MG63 (cell line): Measurements from ENCODE around the gene AGMO. TPM values are rescaled to one million over a fixed set of nuclear protein-coding genes. Genes with fewer than 3 reads are reported as not detected.

Source experiments
- DNase-seq: peaks from one replicate; pipeline ENCODE4 v3.0.0-alpha.2; 2020
- H3K27me3 ChIP-seq: fragments of 250-450 bp; sonication (Bioruptor Pico); 2 replicates; pipeline ENCODE4 v1.5.1; 2020; ENCODE audit warnings: mild to moderate bottlenecking, moderate library complexity
- H3K36me3 ChIP-seq: fragments of 250-450 bp; sonication (Bioruptor Pico); 2 replicates; pipeline ENCODE4 v1.5.1; 2020; ENCODE audit warnings: mild to moderate bottlenecking, moderate library complexity
- H3K4me3 ChIP-seq: fragments of 250-450 bp; sonication (Bioruptor Pico); 2 replicates; pipeline ENCODE4 v1.5.1; 2020; ENCODE audit warnings: mild to moderate bottlenecking, moderate library complexity
- H3K9me3 ChIP-seq: fragments of 250-450 bp; sonication (Bioruptor Pico); 2 replicates; pipeline ENCODE4 v1.5.1; 2020; ENCODE audit warnings: mild to moderate bottlenecking, moderate library complexity
- total RNA-seq: library from RNA; depleted of rRNA; stranded (reverse); fragments of >200 nt; shearing (Covaris generic); gene quantifications from 2 replicates; pipeline ENCODE4 v1.2.3, GENCODE V29; 2014; ENCODE audit warnings: low replicate concordance; rRNA removed

Gene AGMO
- not detected in 2 replicates for total RNA-seq

DNA sequence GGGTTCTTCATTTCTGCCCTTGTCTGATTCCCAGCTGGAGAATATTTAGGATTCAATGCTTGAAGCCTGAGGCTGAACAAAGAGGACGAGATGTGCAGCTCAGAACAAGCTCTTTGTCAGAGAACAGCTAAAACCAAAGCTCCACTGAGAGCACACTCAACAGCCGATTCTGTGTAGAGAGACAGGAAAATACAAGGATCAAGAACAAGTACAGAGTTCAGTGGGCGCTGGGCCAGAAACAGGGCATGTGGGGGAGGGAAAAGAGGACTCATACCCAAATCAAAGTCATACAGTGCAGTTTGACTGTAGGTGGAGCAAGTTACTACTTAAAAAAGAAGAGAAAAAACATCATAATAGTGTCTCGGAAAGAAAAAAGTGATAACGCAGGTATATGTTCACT lies at the start of gene AGMO:
Gene AGMO (minus strand): TSS at position 181 of the 400 bp plus-strand sequence.
- H3K36me3 ChIP-seq = no peaks in the 10 kb centered on the region
- no peak within 1 kb of the TSS for H3K4me3 ChIP-seq
- H3K27me3 ChIP-seq = no peaks in the 10 kb centered on the region
- no peaks in the 10 kb centered on the region for H3K9me3 ChIP-seq
- no peak for DNase-seq

- no peaks in the 10 kb centered on the region for H3K36me3 ChIP-seq
- no peaks in the 10 kb centered on the region for H3K9me3 ChIP-seq
- no peak for DNase-seq
- H3K27me3 ChIP-seq = no peaks in the 10 kb centered on the region
- no peak overlapping the region for H3K4me3 ChIP-seq
Observed at GRCh38 chr7:15610503-15610902, 48.7 kb upstream of the AGMO start.

GRCh38 chr7:15609287-15609686 lies 47.5 kb upstream of the AGMO start:
- DNase-seq = no peak
- Histone ChIP-seq H3K27me3 (no peaks in the 10 kb centered on the region), H3K4me3 (no peak overlapping the region), H3K36me3 (no peaks in the 10 kb centered on the region), H3K9me3 (no peaks in the 10 kb centered on the region)

- Histone ChIP-seq H3K4me3 (no peak overlapping the region), H3K9me3 (no peaks in the 10 kb centered on the region), H3K27me3 (no peaks in the 10 kb centered on the region), H3K36me3 (no peaks in the 10 kb centered on the region)
- DNase-seq = no peak
Observed at GRCh38 chr7:15607529-15608210, 45.9 kb upstream of the AGMO start.

DNA sequence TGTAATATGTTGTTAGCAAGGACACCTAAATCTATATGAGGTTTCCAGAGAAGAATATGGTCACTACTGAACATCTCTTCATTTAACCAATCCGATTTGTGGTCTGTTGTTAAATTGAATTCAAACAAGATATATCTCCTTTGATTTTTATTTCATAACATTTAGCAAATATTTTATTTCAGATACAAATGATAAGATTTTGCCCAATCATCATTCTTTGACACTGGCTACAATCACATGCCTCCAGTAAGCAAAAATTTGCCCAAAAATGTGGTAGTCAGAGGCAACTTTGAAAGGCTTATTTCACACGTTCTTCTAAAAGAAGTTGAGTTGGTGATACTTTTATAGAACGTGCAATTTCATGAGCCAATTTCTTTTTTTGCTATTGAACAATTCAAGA lies 44.7 kb upstream of the AGMO start:
- H3K9me3 ChIP-seq = no peaks in the 10 kb centered on the region
- no peak for DNase-seq

DNA sequence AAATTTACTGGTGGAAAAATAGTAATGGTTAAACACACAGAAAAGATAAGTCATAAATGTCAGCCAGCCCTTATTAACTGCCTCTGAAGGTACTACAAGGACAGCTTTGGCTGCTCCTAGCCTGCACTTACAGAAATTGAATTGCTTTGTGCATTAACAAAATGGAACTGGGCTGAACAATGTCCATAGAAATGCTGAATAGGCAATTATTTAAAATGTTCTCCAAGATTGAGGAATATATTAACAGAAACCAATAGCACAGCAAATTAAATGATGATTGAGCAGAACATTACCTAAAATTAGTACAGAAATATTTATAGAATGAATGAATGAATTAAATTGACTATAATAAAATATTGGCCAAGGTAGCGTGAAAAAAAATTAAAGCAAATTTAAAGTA lies 42.4 kb upstream of the AGMO start:
- H3K36me3 ChIP-seq = no peaks in the 10 kb centered on the region
- DNase-seq = no peak
- H3K4me3 ChIP-seq = no peak overlapping the region
- H3K27me3 ChIP-seq = no peaks in the 10 kb centered on the region
- H3K9me3 ChIP-seq = no peaks in the 10 kb centered on the region

More for the DNA sequence above, 44.7 kb upstream of the AGMO start:
- Histone ChIP-seq H3K27me3 (no peaks in the 10 kb centered on the region), H3K4me3 (no peak overlapping the region), H3K36me3 (no peaks in the 10 kb centered on the region)

DNA sequence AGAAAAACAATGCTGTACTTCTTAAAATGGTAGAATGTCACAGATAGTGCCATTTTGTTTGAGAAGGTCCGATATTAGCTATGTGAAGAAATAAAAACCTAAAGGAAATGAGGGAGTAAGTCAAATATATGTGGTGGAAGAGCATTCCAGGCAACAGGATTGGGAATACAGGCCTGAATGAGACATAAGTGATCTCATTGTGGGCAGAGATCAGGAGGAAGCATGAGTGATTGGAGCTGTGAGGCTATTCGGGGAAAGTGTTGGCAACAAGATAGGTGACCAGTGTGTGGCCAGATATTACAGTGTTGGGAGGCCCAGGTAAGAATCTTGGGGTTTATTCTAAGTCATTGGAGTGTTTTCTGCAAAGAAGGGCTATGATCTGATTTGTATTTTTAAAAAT lies 41.3 kb upstream of the AGMO start:
- Histone ChIP-seq H3K9me3 (no peaks in the 10 kb centered on the region), H3K4me3 (no peak overlapping the region), H3K36me3 (no peaks in the 10 kb centered on the region), H3K27me3 (no peaks in the 10 kb centered on the region)
- no peak for DNase-seq

GRCh38 chr7:15602236-15602635 lies 40.4 kb upstream of the AGMO start:
- no peaks in the 10 kb centered on the region for H3K36me3 ChIP-seq
- H3K9me3 ChIP-seq = no peaks in the 10 kb centered on the region
- H3K27me3 ChIP-seq = no peaks in the 10 kb centered on the region
- no peak overlapping the region for H3K4me3 ChIP-seq
- DNase-seq = no peak

GRCh38 chr7:15601175-15601574 lies 39.4 kb upstream of the AGMO start:
- H3K27me3 ChIP-seq = no peaks in the 10 kb centered on the region
- H3K36me3 ChIP-seq = no peaks in the 10 kb centered on the region
- no peaks in the 10 kb centered on the region for H3K9me3 ChIP-seq
- no peak for DNase-seq
- H3K4me3 ChIP-seq = no peak overlapping the region

DNA sequence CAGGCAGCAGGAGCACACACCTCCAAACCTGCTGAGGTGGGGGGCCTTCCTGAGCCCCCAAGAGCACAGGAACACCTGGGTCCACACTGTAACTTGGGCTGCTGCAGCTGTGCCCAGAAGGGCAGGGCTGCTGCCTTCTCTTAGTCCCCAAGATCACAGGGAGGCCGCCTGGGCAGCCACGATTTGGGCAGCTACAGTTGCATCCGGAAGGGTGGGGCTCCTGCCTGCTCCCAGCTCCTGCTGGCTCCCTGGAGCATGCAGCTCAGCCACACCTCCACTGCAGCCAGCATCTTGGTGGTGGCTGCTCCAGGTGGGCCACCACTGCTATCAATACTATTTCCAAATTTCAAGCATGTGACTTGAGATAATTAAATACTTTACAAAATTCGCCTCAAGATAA lies 38.5 kb upstream of the AGMO start:
- H3K4me3 ChIP-seq = no peak overlapping the region
- no peaks in the 10 kb centered on the region for H3K27me3 ChIP-seq
- H3K36me3 ChIP-seq = no peaks in the 10 kb centered on the region
- no peak for DNase-seq
- no peaks in the 10 kb centered on the region for H3K9me3 ChIP-seq

GRCh38 chr7:15594461-15594860 lies 32.6 kb upstream of the AGMO start:
- no peaks in the 10 kb centered on the region for H3K36me3 ChIP-seq
- no peaks in the 10 kb centered on the region for H3K27me3 ChIP-seq
- no peak overlapping the region for H3K4me3 ChIP-seq
- H3K9me3 ChIP-seq = no peaks in the 10 kb centered on the region
- DNase-seq = no peak

DNA sequence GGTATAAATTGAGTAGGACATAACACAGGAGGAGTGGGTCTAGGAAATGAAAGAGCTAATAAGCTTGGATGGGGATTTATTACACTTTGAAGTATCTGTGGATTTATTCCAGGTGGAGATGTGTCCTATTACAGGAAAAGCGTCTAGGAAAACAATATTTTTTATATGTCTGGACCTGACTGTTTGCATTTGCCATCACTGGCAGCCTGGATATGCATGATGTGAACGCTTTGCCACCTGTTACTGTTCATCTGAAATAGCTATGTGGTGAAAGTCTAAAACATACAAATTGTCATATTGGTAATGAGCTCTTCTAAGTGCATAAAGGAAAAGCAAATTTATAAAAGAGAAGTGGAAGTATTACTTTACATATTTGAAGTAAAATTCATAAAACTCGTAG lies 31.6 kb upstream of the AGMO start:
- Histone ChIP-seq H3K36me3 (no peaks in the 10 kb centered on the region), H3K9me3 (no peaks in the 10 kb centered on the region), H3K4me3 (no peak overlapping the region), H3K27me3 (no peaks in the 10 kb centered on the region)
- no peak for DNase-seq

GRCh38 chr7:15586266-15586665 lies 24.5 kb upstream of the AGMO start:
- Histone ChIP-seq H3K27me3 (no peaks in the 10 kb centered on the region), H3K9me3 (peaks cover 7% of the 10 kb centered on the region), H3K36me3 (no peaks in the 10 kb centered on the region), H3K4me3 (no peak overlapping the region)
- DNase-seq = no peak

DNA sequence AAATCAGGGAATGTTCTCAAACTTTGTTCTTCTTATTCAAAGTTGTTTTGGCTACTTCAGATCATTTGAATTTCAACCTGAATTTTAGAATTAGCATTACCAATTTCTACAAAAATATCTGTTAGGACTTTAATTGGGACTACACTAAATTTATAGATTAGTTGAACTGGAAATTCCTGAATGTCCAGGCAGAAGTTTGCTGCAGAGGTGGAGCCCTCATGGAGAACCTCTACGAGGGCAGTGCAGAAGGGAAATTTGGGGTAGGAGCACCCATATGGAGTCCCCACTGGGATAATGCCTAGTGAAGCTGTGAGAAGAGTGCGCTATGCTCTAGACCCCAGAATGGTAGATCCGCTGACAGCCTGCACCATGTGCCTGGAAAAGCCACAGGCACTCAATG lies 22.8 kb upstream of the AGMO start:
- Histone ChIP-seq H3K9me3 (peaks cover 7% of the 10 kb centered on the region), H3K27me3 (no peaks in the 10 kb centered on the region), H3K36me3 (no peaks in the 10 kb centered on the region), H3K4me3 (no peak overlapping the region)
- no peak for DNase-seq

- no peaks in the 10 kb centered on the region for H3K36me3 ChIP-seq
- H3K9me3 ChIP-seq = peaks cover 7% of the 10 kb centered on the region
- H3K4me3 ChIP-seq = no peak overlapping the region
- DNase-seq = no peak
- H3K27me3 ChIP-seq = no peaks in the 10 kb centered on the region
Observed at GRCh38 chr7:15582773-15583172, 21.0 kb upstream of the AGMO start.

DNA sequence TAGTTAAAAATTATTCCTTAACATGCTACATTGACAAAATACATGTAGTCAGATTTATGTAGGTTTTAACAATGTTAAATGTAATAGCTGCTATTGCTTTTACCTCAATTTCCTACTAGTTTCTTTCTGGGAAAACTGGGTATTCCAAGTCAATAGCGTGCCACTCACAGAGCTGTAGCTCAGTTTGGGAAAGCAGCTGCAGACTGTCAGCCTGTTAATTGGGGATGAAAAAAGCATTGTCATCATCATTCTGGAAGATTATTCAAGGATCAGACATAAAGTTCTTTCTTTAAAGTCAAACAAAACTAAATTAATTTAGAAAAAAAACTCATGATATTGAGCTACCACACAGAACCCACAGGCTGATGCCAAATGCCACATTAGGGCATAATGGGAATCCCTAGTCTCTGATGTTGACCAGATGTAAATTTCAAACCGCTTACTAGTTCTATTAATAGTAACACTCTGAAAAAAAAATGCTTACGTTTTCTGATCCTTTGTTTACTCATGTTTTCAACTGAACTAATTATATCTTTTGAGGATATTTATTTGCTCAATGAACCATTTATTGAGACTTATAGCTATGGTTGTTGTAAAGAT lies 19.6 kb upstream of the AGMO start:
- Histone ChIP-seq H3K9me3 (peaks cover 7% of the 10 kb centered on the region), H3K4me3 (no peak overlapping the region)

DNA sequence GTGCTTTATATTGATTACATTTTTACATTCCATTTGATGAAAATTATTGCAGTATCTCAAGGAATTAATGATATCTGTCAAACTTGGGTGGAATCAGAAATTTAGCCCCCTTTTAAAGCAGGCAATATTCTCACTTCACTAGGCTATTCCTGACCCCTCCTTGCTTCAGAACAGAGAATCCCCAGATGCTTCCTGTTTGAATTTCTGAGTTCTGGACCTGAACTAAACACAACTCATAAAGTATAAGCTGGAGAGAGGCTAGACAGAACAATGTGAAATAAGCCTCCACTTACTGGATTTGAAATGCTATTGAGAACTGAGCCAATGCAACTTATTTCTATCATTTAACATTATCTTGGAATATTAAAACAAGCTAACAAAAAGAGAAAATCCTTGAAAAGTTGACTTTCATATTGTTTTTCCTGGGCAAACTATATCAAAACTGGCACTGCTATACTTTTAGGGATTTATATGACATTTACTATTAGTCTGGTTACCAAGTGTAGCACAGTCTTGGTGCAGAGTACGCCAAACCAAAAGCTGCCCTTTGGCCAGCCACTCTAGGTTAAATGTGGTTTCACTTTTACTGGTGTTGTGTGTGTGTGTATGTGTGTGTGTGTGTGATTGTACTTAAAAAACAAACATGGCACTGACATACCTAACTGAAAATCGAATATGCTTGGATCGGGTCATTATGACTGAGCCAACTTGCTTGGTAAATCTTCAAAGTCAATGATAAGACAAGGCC lies 19.0 kb upstream of the AGMO start:
- no peaks in the 10 kb centered on the region for H3K27me3 ChIP-seq
- H3K36me3 ChIP-seq = no peaks in the 10 kb centered on the region
- H3K9me3 ChIP-seq = peaks cover 7% of the 10 kb centered on the region
- DNase-seq = no peak
- H3K4me3 ChIP-seq = no peak overlapping the region

More for the DNA sequence above, 19.6 kb upstream of the AGMO start:
- DNase-seq = no peak
- Histone ChIP-seq H3K36me3 (no peaks in the 10 kb centered on the region), H3K27me3 (no peaks in the 10 kb centered on the region)

DNA sequence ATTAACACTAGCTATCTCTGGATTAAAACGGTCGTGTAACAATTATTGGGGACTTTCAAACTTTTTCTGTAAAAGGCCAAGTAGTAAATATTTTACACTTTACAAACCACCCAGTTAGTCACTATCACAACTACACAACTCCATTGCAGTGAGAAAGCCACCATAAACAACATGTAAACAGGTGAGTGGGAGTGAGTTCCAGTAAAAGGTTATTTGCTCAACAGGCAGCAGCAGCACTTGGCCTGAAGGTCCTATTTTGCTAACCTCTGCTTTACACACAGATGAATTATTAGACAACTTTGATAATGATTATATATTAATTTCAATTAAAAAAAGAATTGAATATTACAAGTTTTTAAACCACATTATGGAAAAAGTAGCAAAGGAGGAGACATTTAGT lies 15.8 kb upstream of the AGMO start:
- H3K36me3 ChIP-seq = no peaks in the 10 kb centered on the region
- H3K27me3 ChIP-seq = no peaks in the 10 kb centered on the region
- H3K4me3 ChIP-seq = no peak overlapping the region
- no peaks in the 10 kb centered on the region for H3K9me3 ChIP-seq
- DNase-seq = no peak
